G401.6 (cell line): Measurements from ENCODE around the gene AFG3L2.
"Not testable (repeated sequence)": the region's sequence is repeated elsewhere in the genome, so short reads cannot be mapped to it uniquely, and the experiment has no call there.

Source experiments
- FAIRE-seq: peaks from 2 replicates; lab custom pipeline; 2012; peaks lifted over from hg19 to GRCh38; lab: Jason Lieb, UNC

Gene AFG3L2

DNA sequence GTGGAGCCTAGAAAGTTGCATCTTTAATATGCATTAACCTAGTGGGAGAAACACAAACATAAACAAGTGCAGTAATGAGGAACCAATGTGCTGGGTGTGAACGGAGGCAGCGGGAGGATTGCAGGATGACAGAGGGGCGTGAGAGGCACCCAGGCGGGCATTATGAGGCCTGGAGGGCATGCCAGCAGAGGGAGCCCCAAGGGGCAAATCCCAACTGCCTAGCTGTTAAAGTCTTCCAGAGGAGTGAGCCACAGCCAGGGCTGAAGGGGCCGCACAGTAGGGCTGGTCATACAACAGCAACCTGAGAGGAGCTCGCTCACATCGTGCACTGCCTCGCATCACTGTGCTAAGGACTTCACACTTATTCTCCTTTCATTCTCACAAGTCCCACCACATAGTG is 17.4 kb upstream of the AFG3L2 start:
- no peak for FAIRE-seq

DNA sequence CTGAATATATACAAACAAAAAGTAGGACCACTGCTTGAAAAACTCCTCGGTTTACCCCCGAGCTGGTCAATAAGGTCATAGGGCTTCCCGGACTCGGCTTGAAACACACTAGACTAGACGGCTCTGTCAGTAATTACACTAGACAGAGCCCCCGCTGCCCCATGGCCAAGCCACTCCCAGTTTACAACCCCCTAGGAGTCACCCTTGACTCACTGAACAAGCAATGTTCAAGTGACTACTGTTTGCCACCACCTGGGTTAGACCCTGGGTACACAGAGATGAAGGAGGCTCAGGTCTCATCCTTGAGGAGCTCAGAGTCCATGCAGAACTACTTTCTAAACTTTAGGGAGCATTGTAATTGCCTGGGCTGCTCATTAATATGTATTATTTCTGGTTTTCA is 17.0 kb upstream of the AFG3L2 start:
- no peak for FAIRE-seq

GRCh38 chr18:12393510-12393909 is 16.5 kb upstream of the AFG3L2 start:
- no peak for FAIRE-seq

DNA sequence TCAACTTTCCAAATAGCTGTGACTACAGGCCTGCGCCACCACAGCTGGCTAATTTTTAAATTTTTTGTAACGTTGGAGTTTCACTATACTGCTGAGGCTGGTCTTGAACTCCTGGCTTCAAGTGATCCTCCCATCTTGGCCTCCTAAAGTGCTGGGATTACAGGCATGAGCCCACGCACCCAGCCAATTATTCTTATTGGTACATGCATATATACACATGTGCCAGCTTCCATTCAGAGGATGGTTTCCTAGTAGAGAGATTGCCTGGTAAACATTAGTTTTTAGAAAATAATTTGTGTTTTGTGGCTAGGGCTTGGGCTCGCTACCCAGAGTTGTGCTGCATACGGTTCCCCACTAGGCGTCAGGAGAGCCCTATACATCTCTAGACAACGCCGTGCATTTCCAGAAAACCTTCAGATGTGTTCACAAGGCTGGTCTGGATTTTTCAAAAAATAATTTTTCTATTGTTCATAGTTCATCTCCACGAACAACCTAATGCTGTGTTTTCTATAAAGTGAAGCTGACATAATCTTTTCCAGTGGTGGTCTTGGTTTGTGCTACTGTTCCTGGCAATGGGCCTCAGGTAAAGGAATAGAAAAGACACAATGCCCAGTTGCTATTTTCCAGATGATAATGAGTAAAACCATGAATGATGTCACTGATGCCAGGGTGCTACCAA is 14.6 kb upstream of the AFG3L2 start:
- peak; percentile 86 for FAIRE-seq

DNA sequence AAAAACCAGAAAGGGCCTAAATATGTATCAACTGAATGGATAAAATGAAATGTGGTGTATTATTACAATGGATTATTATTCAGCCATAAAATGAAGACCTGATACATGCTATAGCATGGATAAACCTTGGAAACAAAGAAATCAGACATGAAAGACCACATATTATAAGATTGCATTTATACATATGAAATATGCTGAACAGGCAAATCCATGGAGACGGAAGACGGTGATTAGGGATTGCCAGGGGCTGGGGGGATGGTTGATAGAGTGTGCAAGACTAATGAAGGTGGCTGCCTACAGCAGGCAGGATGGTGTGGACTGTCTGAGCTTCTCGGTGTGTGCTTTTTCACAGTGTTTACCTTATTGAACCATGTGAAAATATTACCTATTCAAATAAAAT is 11.4 kb upstream of the AFG3L2 start:
- FAIRE-seq = no peak

- no peak for FAIRE-seq
Observed at GRCh38 chr18:12384261-12384660, 7.2 kb upstream of the AFG3L2 start.

DNA sequence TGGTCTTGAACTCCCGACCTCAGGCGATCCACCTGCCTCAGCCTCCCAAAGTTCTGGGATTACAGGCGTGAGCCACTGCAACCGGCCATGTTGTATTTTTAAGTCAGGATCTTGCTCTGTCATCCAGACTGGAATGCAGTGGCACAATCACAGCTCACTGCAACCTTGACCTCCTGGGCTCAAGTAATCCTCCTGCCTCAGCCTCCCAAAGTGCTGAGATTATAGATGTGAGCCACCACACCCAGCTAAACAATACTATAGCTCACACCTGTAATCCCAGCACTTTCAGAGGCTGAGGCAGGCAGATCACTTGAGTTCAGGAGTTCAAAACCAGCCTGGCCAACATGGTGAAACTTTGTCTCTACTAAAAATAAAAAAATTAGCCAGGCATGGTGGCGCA is 6.7 kb upstream of the AFG3L2 start:
- FAIRE-seq = not testable (repeated sequence)

DNA sequence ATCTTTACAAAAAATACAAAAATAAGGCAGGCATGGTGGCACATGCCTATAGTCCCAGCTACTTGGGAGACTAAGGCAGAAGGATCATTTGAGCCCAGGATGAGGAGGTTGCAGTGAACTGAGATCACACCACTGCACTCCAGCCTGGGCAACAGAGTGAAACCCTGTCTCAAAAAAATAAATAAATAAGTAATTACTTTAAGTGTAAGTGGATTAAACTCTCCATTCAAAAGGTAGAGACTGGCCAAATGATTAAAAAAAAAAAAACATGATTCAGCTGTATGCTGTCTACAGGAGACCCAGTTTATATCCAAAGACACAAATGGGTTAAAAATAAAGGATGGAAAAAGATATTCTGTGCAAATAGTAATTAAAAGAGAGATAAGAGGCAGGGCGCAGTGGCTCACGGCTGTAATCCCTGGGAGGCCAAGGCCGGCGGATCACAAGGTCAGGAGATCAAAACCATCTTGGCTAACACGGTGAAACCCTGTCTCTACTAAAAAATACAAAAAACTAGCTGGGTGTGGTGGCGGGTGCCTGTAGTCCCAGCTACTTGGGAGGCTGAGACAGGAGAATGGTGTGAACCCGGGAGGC is 5.3 kb upstream of the AFG3L2 start:
- FAIRE-seq = not testable (repeated sequence)

DNA sequence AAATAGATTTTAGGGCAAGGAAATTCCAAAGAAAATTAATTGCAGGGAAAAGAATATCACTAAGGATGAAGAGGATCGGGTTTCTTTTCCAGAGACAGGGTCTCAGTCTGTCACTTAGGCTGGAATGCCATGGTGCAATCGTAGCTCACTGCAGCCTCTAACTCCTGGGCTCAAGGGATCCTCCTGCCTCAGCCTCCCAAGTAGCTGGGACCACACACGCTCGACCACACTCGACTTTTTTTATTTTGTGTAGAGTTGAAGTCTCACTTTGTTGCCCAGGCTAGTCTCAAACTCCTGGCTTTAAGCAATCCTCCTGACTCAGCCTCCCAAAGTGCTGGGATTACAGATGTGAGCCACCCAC is 1.2 kb upstream of the AFG3L2 start:
- FAIRE-seq = not testable (repeated sequence)

- FAIRE-seq = peak; percentile 97
Observed at GRCh38 chr18:12377556-12378197, 650 bp upstream of the AFG3L2 start.

- no peak for FAIRE-seq
Observed at GRCh38 chr18:12376034-12376753, 833 bp downstream of the AFG3L2 start.

- FAIRE-seq = no peak
Observed at GRCh38 chr18:12374401-12374800, 2.6 kb downstream of the AFG3L2 start.

DNA sequence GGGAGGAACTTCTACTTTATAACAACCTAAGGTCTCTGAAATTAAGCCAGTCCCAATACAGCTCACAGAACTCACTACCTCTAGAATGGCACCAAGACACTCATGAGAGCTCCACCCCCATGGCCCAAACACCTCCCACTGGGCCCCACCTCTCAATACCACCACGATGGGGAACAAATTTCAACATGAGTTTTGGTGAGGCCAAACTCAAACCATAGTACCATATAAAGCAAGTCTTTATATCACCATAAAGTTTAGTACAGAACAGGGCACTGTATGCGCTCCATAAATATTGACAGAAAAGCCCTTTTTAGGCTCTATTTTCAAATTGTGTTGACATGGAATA is 3.3 kb downstream of the AFG3L2 start:
- no peak for FAIRE-seq

DNA sequence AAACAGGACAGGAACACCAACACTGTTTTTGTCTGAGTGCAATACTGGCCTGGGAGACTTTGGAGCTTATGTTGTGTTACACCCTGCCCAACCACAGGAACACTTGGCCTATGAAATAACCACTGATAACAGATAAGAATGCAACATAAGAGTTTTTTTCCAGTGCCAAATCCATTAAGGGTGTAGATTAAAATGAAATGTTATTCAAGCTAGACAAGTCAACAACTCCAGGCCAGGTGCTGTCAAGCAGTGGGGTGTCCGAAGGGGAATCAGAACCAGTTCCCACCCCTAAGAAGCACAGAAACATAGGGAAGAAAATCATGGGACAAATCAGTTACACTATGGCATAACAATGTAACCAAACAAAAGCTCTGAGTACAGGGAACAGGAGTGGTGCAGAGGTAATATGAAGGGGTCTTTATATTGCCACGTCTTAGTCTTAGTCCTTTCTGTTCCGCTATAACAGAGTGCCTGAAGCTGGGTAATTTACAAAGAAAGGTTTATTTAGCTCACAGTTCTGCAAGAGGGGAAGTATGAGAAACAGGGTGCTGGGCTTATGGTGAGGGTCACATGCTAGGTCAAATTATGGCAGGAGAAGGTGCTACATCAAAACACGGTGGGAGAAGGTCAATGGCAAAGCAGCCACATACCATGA is 3.8 kb downstream of the AFG3L2 start:
- no peak for FAIRE-seq

DNA sequence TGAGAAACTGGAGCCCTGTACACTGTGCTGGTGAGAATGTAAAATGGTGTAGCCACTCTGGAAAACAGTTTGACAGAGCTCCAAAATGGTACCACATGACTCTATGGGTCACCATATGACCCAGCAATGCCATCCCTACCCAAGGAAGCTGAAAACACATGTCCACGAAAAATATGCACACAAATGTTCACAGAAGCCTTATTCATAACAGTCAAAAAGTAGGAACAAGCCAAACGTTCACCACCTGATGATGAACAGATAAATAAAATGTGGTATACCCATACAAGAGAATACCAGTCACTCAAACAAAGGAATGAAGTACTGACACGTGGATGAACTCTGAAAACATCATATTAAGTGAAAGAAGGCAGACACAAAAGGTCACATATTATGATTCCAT is 4.6 kb downstream of the AFG3L2 start:
- FAIRE-seq = no peak

DNA sequence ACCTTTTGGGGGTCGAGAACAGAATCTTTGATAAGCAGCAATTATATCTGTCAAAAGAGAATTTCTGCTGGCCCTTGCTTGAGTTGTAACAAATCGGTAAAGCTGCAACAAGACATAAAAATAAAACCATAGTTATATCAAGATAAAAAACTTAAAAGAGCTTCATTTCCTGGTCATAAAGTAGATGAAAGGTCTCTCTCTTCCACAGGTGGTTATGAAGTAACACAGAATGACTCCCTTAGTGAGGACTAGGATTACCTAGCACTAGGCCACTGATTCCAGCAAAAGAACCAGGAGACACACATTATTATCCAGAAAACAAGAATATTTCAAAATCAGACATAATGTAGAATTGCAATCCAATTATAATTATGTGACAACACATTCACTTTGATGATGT is 5.4 kb downstream of the AFG3L2 start:
- FAIRE-seq = no peak

- no peak for FAIRE-seq
Observed at GRCh38 chr18:12369211-12369610, 7.8 kb downstream of the AFG3L2 start.

DNA sequence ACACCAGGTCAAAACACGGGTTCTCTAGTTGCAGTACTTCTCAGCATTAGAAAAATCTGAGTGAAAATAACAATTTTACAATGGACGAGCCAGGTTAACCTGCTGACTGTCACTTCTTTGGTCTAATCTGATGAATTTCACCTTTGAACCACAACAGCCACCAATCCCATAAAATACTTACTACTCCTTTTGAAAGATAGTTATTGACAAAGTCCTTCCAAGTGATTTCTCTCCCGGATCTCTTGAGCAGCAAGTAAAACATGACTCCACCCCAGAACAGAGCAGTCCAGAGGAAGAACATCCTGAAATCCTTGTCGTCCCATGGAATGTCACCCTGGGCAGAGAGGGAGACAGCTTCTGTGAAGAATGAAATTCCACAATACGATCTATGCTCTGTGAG is 10.2 kb downstream of the AFG3L2 start:
- no peak for FAIRE-seq

DNA sequence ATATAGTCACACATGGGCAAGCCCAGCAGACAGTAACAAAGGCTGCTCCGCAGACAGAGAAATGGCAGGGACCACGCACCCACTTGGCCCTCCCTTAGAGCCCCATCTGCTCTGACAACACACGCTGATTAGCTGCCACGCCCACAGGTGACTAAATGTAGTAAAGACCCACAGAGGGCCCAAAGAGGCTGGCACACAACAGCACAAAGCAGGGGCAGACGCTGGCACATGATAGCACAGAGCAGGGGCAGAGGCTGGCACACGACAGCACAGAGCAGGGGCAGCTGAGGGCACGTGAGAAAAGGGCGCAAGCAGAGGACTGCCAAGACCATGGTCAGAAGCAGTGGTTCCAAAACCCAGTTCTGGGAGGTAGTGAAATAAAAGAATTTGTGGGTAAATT is 10.6 kb downstream of the AFG3L2 start:
- no peak for FAIRE-seq

GRCh38 chr18:12362473-12363174 is 14.4 kb downstream of the AFG3L2 start:
- no peak for FAIRE-seq

GRCh38 chr18:12361770-12362378 is 15.2 kb downstream of the AFG3L2 start:
- no peak for FAIRE-seq

DNA sequence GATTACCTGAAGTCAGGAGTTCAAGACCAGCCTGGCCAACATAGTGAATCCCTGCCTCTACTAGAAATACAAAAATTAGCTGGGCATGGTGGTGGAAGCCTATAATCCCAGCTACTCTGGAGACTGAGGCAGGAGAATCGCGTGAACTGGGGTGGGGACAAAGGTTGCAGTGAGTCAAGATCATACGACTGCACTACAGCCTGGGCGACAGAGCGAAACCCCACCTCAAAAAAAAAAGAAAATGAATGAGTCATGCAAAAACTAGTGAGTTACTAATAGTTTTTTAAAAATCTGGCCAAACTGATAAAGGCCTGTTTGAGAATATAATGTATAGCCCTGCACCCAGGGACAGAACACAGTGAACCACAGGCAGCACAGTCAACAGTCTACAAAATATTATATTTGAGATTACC is 17.5 kb downstream of the AFG3L2 start:
- no peak for FAIRE-seq
